NCI-H2029 (cell line): ENCODE results near the gene ZNF837.
A peak's percentile ranks its signal among the peaks of the same experiment; 100 is the strongest.
"Not testable (repeated sequence)": the region's sequence is repeated elsewhere in the genome, so short reads cannot be mapped to it uniquely, and the experiment has no call there.

Experiments used
- DNase-seq: peaks from one replicate; lab custom pipeline; 2025; lab: John Stamatoyannopoulos, UW

The ZNF837 gene

DNA sequence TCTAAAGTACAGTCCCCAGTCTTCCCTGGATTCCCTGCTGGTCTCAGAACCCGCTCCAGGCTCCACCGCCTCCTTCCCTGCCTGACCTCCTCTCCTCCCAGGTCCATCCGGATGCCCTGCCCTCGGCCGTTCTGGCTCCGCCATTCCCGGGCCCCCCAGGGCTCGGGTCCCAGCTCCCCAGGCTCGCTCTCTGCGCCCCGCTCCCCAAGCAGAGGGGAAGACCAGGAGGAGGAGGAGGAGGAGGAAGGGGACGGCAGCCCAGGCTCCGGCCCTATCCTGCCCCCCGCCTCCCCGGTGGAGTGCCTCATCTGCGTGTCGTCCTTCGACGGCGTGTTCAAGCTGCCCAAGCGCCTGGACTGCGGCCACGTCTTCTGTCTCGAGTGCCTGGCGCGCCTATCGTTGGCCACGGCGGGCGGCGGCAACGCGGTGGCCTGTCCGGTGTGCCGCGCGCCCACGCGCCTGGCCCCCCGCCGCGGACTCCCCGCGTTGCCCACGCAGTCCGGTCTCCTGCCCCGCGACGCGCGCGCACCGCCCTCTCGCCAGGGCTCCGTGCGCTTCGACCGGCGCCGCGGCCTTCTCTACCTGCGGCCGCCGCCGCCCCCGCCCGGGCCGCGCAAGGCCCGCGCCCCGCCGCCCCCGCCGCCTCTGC is 15.3 kb upstream of the ZNF837 start:
- DNase-seq, result no peak

DNA sequence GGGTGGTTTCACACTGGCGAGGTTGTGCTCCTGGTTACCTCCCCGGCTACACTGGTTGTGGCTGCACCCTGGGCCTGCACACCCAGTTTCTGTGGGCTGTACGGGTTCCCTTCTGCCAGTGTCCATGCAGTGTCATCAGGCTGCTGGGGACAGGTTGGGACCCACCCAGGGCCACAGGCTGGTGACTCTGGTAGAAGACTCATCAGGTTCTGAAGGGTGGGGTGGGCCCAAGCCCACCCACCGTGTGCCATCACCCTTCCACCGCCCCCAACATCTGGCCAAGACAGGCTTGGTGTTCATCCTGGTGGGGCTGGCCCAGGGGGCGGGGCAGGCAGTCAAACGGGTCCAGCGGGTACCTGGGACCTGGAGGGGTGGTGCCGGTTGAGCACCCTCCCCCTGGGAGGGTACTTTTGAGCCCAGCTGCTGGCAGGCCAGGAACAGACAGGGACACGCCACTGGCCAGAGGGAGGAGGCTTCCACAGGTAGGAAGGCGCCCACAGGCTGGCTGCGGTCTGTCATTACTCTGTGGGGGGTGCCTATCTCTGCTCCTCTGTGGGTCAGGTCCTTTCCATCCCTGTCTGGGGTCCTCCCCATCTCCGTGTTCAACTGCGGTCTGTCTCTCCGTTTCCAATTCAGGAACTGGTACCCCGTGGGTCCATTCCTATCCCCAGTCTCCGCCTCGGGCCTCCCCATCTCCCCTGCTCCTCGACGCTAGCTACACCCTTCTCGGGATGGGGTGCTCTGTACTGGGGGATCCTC is 14.6 kb upstream of the ZNF837 start, which contains the start of gene RNF225:
Gene RNF225, plus strand, starts transcription at position 437 of the 759 bp plus-strand sequence. CDS start 434 bp downstream, outside the sequence.
- DNase-seq, result no peak

DNA sequence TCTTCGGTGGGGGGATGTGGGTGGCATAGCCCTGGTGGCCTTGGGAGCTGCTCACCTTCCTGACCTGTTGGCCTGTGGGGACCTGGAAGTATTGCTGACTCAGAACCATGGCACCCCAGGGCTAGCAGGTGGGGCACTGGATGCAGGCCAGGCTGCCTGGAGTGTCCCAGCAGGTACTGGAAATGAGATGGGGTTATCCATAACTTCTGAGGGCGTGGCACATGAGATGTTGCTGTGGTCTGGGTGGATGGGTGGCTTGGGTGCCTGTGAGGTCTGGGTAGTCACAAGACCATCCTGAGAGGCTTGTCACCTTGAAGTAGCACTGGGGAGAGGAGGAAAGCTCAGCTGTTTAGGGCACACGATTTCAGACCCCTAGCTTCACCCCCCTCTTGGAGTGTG is 14.0 kb upstream of the ZNF837 start:
- no peak for DNase-seq

DNA sequence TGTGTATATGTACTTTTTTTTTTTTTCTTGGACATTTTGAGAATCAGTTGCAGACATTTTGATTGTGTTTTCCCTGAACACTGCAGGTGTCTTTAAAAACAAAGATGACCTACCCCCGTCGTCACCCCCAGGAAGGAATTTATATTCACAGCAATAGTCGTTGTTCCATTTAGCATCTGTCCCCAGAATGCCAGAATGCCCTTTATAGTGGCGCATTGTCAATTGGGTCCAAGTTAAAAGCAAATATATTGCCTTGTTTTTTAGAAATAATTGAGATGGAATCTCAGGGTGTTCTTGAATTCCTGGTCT is 12.8 kb upstream of the ZNF837 start:
- DNase-seq, result no peak

DNA sequence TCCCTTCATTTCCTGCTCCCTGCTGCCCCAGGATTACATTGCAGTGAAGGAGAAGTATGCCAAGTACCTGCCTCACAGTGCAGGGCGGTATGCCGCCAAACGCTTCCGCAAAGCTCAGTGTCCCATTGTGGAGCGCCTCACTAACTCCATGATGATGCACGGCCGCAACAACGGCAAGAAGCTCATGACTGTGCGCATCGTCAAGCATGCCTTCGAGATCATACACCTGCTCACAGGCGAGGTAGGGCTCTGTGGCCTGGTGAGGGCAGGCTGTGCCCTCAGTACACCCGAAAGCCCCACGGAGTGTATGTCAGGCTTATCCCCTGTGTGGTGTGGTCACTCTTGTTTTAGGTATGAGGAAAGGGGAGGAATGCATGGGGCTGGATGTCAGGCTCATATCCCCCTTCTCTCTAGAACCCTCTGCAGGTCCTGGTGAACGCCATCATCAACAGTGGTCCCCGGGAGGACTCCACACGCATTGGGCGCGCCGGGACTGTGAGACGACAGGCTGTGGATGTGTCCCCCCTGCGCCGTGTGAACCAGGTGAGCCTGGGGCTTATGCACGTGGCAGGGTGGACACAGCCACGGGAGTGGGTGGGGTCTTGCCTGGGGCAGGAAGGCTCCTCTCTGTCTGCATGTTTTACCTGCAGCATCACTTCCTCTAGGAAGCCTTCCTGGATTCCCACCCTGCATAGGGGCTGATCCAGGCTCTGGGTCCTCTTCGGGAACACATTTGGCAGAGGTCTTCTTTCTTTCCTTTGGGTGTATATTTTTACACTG is 12.3 kb upstream of the ZNF837 start:
- DNase-seq, result no peak

DNA sequence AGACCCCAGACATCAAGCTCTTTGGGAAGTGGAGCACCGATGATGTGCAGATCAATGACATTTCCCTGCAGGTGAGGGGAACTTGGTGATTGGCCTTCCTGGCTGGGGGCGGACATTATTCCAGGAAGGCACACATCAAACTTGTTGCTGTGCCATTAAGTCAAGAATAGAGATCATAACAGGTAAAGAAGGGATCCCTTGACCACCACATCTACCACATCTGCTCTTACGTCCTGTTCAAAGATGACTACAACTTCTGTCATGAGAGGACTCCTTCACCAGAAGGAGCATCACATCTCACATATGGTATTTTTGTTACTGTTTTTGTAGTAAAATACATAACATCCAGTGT is 7.3 kb upstream of the ZNF837 start:
- no peak for DNase-seq

DNA sequence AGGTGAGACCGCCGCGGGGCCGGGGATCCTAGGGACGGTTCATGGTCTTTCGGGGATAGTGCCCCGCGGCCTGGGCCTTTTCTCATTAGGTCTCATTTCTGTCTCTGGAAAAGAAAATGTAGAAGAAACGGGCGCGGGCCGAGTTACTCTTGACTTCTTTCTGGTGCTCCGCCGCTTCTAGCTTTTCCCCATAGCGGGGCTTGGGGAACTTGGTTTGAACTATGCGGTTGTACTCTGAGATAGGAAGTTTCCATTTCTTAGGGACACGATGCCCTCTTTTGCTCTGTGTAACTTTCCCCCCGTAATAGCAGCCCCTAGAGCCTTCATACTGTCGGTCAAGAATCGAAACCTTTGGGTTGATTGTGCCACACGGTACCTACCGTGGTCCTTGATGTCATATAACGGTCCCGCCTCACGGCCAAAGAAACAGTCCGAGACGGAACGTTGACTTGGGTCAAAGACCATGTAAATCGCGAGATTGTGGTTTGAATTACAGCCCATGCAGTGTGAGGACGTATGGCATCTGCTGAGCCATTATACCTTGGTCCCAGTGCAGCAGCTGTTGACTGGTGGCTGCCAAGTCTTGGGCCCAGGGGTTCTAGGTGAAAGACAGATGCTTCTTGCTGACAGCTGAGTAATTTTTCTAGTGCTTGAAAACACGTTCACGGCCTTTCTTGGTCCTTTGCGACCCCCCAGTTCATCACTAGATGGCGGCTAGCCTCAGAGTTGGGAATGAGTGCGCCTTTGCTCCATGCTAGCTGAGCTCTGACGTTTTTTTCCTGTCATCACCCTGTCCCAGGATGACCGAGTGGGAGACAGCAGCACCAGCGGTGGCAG is 6.7 kb upstream of the ZNF837 start:
- no peak for DNase-seq

DNA sequence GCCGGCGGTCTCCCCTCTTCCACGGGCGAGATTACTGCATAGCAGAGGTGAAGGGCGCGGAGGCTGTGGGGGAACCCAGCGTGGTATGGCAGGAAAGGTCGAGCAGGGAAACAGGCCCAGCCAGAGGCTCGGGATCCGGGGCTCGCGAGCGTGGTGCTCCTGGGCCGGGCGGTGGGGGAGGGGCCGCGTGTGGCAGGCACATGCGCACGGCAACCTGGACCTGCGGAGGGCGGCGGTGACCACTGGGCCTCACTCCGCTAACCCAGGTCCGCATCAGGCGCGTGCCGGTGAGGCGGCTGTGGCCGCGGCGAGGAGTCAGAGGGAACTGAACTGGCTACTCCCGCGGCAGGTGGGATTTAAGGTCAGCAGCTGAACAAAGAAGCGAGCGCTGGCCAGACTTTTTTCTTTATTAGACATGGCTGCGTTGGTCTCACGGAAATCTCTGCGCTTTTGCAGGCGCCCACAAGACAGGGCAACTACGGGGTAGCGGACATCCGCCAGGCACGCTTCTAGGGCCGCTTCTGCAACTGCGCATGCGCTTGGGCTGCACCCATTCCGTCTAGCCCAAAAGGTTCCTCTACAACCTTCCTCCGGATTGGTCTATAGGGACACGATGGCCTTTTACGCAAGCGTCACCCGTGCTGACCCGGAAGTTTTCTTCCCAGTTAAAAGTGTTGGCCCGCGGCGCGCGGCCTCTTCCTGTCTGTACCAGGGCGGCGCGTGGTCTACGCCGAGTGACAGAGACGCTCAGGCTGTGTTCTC is 5.9 kb upstream of the ZNF837 start, which contains the start of gene RPS5:
Gene RPS5, plus strand, starts transcription at position 694 of the 762 bp plus-strand sequence. CDS start 869 bp downstream, outside the sequence.
- DNase-seq, result peak; percentile 97

DNA sequence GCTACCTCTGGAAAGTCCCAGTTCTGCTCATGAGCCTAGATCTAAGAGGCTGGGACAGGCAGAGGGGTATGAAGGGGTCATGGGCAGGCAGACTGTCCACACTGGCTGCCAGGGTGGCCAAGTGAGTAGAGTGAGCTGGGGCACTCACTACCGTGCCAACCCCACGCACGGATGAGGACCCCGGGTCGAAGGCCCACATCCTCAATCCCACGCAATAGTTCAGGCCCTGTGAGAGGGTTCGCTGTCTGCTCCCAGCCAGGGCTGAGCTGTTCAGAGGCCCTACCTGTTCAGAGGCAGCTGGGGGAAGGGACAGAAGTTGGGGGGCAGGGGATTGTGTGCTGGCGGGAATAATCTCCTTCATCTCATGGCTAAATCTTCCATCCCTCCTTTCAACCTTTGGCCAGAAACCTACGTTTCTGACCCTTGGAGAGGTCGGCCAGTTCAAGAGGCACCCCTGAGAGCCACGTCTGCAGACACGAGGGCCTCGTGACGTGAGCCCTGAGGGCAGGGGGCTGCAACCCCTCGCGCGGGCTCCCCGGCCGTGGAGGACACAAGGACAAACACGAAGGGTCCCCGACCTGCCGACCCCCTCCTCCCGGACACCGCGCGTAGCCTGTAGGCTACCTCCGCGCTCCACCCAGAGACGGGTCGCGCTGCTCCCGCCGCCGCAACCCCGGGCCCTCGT is 5.2 kb upstream of the ZNF837 start:
- DNase-seq, result no peak

DNA sequence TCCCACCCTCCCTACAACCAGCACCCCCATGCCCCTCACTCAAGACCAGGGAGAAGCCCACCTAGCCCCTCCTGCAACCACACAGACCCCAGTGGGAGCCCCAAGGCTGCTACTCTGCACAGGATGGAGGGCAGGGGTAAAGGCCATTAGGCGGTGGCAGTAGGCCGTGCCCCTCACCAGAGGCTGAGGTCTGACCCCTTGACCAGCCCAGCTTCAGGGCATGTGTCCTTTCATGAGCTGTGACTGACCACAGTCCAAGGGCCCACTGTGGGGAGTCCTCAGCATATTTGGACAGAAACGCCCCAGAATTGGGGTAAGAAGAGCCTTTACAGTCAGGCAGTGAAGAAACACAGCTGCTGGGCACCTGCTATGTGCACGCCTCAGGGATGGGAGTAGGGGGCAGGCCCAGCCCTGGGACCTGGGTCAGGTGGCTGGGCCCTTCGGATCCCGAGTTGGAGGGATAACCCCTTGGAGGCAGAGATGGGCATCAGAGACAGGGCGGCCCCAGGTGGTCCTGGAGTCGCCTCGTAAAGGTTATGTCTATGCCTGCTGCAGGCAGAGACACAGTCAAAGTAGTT is 4.6 kb upstream of the ZNF837 start:
- DNase-seq, result no peak

DNA sequence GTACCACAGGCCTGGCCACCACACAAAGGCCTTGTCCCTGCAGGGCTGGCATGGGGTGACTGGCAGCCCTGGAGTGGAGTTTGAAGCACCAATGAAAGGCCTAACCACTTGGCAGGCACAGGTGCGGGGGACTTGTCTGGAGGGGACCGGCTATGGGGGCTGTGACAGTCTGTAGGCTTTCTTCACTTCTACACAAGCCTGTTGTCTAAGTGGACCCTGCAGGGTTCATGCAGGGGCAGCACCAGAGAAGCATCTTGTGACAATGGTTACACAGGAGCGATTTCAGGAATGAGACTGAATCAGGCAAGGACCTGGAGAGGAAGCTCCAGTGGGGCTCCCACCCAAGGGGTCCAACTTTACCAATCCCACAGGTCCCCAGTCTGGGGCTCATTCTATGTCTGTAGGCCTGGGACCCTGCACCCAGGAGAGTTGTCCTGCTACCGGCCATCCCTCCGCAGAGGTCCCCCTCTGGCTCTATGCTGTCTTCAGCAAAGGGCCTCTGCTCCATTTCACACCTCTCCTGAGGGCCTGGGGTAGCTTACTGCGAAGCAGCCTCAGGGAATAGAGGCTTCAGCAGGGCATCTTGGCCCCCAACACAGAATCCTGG is 2.3 kb upstream of the ZNF837 start:
- DNase-seq, result no peak

DNA sequence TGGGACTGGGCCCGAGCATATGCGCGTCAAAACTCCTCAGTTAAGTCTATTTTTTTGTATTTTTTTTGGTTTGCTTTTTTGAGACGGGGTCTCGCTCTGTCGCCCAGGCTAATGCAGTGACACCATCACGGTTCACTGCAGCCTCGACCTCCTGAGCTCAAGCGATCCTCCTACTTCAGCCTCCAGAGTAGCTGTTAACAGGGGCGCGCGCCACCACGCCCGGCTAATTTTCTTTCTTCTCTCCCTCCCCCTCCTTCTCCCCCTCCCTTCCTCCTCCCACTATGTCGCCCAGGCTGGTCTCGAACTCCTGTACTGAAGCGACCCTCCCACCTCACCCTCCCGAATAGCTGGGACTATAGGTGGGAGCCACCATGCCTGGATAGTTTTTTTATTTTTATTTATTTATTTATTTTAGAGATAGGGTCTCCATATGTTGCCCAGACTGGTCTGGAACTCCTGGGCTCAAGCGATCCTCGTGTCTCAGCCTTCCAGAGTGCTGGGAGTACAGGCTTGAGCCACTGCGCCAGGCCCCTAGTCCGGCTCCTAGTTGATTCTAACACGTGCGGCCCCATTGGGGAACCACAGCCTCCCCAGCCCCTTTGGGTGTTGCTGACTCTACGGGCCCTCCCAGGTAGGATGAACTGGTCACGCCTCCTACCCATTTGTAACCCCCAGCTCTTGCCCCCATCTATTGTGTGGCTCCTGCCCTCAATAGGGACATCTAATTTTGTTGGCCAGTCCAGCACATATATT is 806 bp upstream of the ZNF837 start:
- no peak for DNase-seq

DNA sequence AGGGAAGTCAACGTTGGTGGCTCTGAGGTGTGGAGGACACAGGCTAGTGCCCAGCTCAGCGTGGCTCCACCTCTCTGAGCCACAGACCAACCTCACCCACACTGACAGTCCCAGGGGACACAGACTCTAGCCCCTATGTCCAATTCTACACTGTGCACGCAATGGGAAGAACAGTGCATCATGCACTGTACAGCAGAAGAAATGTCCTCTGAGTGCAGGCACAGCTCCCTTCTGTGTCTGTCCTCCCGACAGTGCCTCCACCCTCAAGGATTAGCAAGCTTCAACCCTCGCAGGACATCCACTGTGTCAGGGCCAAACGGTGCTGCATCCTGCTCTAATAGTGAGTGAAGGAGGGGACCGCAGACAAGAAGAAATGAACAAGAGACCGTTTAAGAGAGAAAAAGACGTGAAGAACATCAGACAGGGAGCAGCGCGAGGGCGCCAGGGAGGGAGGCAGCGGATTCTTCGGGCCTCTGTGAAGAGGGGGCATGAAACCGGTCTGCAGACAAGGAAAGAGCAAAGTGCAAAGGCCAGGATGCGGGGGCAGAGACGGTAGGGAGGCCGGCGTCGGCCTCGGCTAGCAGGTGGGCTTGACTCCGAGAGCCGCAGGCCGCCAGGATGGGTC is 681 bp downstream of the ZNF837 start:
- DNase-seq, result no peak

DNA sequence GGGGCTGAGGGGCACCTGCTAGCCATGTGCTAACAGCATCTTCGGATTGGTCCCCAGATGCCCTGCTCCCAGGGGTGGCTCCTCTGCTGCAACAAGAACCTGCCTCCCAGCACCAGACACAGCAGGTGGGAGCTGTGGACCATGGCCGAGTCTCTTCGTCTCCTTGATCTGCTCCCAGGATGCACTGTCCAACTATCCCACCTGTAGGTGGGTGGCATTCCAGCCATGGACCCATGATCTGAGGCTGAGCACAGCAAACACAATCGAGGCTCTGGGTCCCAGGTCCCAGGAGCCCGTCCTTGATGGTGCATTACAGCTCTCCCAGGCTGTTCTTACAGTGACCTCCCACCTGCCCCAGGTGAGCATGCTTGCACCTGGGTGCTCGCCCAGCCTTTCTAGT is 1.6 kb downstream of the ZNF837 start:
- no peak for DNase-seq

DNA sequence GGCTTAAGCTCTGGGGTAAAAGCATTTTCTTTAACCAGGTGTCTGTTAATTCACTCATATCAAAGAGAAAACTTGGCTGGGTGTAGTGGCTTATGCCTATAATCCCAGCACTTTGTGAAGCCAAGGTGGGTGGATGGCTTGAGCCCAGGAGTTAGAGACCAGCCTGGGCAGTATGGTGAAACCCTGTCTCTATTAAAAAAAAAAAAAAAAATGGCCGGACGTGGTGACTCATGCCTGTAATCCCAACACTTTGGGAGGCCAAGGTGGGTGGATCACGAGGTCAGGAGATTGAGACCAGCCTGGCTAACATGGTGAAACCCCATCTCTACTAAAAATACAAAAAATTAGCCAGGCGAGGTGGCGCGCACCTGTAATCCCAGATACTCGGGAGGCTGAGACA is 4.1 kb downstream of the ZNF837 start:
- DNase-seq, result not testable (repeated sequence)

DNA sequence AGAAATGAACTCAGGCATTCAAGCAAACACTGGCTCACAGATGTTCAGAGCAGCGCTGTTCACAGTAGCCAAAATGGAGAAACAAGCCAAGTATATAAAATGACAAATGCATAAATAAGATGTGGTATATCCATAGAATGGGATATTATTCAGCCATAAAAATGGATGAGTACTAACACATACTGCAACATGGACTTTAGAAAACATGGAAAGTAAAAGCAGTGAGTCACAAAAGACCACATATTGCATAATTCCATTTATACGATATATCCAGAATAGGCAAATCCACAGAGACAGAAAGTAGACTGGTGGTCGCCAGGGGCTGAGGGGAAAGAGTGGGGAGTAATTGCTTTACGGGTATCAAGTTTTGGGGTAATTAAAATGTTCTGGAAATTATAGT is 6.6 kb downstream of the ZNF837 start:
- DNase-seq, result no peak

DNA sequence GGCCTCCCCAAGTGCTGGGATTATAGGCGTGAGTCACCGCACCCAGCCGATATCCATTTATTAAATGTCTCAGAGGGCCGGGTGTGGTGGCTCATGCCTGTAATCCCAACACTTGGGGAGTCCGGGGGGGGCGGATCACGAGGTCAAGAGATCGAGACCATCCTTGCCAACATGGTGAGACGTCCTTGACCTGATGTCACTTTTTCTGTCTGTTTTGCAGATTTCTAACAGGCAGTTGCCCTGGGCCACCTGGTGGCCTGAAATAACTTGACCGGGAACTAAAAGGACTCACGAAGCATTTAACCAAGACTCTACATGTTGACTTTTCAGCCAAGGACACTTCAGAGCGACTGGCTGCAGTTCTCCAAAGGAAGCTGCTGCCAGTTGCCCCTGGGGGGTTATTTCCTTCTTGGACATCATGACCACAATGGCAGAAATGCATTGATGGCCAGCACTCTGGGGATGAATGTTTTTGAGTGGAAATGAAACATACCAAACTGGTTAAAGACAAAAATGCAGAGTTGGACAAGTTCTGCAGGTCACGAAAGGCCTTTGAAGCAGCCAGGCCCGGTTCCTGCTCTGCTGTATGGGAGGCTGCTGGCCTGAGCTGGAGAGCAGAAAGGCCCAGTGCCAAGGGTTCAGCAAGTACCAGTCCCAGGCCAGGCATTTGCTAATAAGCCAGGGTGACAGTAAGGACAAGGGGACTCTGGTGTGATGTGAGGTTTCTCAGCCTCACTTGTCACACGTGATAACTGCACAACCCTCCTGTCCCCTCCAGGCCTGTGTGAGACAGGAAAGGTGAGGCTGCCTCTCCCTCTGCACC is 8.3 kb downstream of the ZNF837 start:
- DNase-seq, result no peak
